Stimulated activated CD4-positive, alpha-beta T cell treated with anti-CD3 and anti-CD28 coated beads, Interleukin-2, amount 100 ng/mL, for 24 hours (primary cell): ENCODE results near the gene ZFHX3.
A peak's percentile ranks its signal among the peaks of the same experiment; 100 is the strongest.

Experiments used
- DNase-seq, 2 donors: peaks; one replicate each; pipeline ENCODE4 v3.0.0-alpha.2; 2020

Gene ZFHX3

GRCh38 chr16:72815348-72816318 is 232.3 kb downstream of the ZFHX3 start:
- no peak for DNase-seq

DNA sequence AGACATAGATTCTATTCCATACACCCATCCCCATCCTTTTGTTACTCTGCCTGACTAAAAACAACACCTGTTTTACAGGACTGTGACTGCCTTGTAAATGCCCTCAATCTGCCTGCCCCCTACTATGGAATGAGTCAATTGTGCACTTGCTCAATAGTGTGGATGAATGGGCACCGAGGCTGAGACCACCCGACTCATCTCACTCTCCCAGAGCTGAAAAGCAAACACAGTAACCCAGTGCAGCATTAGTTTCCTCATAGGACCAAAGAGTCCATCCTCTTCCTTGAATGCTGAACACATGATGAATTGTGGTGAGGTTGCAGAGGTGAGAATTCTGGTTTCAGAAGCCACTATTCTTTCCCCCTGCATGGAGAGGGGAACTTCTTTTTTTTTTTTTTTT is 233.7 kb downstream of the ZFHX3 start:
- no peak for DNase-seq

- no peak for DNase-seq
Measured at GRCh38 chr16:72812672-72813071, 235.3 kb downstream of the ZFHX3 start.

GRCh38 chr16:72811876-72812275 is 236.1 kb downstream of the ZFHX3 start:
- no peak for DNase-seq

GRCh38 chr16:72811188-72811720 is 236.7 kb downstream of the ZFHX3 start:
- DNase-seq = no peak

GRCh38 chr16:72810480-72810879 is 237.4 kb downstream of the ZFHX3 start:
- DNase-seq = no peak

GRCh38 chr16:72809446-72809845 is 238.5 kb downstream of the ZFHX3 start:
- DNase-seq = no peak

DNA sequence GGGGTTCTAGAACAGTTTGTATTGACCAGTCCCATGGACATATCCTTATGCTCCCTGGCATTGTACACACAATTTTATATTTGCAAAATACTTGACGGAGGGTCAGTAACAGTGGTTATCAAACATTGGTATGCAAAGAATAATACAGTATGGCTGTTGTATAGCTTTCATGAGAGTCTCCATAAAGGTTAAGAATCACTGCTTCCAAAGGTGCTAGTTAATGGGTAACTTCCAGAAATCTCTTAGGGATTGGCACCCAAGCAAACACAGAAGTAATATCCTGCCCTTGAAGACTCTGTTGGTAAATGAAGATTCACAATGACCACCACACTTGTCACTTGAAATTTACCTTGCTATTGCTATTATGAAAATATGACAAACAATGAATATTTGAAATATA is 239.2 kb downstream of the ZFHX3 start:
- DNase-seq = no peak

- DNase-seq = no peak
Measured at GRCh38 chr16:72807245-72807644, 240.7 kb downstream of the ZFHX3 start.

DNA sequence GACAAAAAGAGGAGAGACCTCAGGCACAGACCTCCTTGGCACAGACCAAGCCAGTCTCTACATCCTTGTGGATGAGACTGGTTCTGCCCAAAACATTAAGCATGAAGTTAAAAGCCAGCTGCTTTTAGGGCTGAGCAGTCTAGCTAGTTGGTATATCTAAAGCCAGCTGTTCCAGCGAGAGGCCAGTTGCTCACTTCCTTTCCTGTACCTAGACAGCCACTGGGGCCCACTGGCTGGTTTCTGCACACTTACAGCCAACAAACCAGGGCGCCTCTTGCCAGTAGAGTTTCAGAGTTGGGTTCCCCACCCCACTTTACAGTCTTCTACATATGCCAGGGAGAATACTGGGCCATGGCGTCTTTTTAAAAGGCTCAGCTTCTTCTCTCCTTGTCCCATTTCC is 242.4 kb downstream of the ZFHX3 start:
- no peak for DNase-seq

DNA sequence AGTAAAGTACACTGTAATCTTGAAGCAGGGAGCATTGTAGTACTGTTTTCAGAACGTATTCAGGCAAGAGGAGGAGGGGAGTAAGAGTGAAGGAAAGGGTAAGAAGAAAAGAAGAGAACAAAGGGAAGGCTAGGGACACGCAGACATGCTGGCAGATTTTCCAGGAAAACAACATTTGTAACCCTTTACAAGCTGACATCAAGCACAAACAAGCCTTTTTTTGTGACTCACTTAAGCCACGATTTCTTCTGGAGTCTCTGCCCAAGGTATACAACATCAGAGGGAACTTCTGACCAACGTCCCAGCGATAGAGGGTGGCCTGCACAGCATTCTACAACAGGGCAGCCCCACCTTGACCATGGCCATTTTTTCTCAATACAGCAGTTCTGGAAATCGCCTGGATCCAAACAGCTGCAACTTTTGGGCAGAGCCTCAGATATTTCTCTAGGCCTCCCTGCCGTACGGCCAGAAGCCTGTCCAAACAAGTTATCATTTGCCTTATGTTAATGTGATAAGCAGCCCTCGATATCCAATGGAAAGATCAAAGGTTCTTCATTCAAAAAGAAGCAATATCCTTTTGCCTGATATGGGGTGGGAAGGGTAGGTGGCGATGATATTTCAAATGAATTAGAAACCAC is 247.3 kb downstream of the ZFHX3 start:
- DNase-seq = no peak

DNA sequence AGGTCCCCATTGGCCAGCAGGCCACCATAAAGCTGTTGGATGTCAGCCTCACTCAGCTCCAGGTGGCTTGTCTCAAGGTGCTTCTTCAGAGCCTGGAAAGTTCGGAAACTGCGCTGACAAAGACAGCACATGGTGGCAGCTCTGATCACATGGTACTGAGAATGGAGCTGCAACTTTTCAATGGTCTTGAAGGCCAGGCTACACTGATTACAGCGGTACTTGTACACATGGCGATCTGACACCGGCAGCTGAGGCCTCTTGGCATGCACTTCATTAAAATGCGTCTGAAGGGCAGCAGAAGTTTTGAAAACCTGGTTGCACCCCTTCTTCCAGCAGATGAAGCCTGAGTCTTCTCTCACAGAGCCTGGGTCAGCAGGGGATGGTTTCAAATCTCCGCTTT is 249.7 kb downstream of the ZFHX3 start:
- DNase-seq = no peak

- DNase-seq = no peak
Measured at GRCh38 chr16:72797621-72798020, 250.3 kb downstream of the ZFHX3 start.

DNA sequence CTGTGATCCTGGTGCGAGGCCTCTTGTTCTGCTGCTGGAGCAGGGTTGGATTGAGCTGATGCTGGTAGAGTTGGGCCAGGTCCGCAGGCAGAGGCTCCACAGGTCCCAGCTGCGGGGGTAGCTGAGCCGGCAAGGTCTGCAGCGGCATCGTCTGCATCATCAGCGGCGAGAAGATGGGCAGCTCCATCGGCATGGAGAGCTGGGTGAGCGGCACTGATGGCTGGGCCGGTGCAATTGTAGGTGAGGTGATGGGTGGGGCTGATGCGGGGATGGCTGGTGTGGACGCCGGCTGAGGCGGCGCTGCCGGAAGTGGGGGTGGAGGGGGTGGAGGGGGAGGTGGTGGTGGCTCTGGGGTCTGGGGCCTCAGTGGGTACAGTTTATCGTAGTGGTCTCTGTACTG is 251.7 kb downstream of the ZFHX3 start:
- DNase-seq = no peak

- DNase-seq = no peak
Measured at GRCh38 chr16:72794986-72795385, 252.9 kb downstream of the ZFHX3 start.

GRCh38 chr16:72794319-72794718 is 253.6 kb downstream of the ZFHX3 start:
- no peak for DNase-seq

DNA sequence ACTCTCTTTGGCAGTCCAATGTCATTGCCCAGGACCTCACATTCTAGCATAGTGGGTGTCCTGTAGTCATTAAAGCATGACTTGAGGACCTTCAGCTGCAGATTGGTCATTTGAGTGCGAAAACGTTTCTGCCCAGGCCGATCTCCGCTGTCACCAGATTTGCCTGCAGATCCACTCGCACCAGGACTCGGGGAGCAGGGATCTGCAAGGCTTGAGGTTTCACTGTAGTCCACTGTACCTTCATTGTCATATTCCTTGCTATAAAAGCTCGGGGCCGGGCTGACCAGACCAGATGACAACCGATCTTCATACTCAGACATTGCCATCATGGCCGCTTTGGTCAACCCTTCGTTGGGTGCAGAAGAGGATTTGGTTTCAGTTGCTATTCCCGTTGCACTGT is 254.2 kb downstream of the ZFHX3 start:
- DNase-seq = no peak

GRCh38 chr16:72793017-72793416 is 254.9 kb downstream of the ZFHX3 start:
- no peak for DNase-seq

GRCh38 chr16:72791786-72792185 is 256.1 kb downstream of the ZFHX3 start:
- DNase-seq = no peak

- no peak for DNase-seq
Measured at GRCh38 chr16:72789921-72790320, 258.0 kb downstream of the ZFHX3 start.

DNA sequence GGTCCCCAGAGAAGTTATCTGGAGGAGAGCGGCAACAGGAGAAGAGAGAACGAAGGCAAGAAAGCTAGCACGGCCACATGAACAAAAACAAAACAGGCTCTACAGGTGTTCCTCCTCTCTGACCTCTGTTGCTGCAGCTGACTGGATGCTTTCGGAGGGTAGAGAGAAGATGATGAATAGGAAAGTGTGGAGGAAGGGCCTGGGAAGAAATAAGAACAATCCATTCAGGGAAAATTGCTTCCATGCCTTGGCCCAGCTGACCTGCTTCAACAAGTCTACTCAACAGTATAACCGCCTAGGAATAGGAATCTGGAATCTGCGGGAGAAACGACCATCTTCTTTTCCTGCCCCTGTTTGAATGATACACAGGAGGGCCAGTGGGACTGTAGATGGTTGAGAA is 258.5 kb downstream of the ZFHX3 start:
- no peak for DNase-seq

DNA sequence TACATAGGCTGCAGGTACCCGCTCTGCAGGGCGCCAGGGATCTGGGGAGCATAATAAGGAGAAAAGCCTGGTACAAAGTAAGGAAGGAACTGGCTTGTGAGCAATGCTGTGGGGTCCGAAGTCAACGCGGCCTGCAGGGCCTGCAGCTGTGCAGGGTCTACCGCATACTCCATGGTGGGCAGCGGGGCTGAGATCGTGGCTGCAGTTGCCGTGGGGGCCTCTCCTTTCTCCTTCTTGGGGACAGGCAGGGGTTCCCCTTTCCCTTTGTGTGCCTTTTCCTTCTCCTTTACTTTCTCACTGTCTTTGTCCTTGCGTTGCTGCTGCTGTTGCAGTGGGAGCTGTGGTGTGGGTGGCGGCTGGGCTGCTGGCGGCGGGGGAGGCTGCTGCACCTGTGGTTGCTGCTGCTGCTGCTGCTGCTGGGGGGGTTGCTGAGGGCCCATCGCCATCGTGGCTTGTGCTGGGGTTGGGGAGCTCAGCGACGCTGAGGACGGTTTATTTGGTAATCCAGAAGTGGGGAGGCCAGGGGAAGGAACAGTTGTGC is 259.6 kb downstream of the ZFHX3 start:
- no peak for DNase-seq

- DNase-seq = peak; percentile 63 to 74
Measured at GRCh38 chr16:72787514-72788268, 260.2 kb downstream of the ZFHX3 start.
